H1 (cell line): ENCODE data around the gene GPRASP1. TPM values are rescaled to one million over a fixed set of nuclear protein-coding genes. Genes with fewer than 3 reads are reported as not detected.

Source experiments
- CTBP2 ChIP-seq: IDR thresholded peaks from 2 replicates; pipeline ENCODE4 v1.7.0; 2011; ENCODE audit warnings: borderline replicate concordance, mild to moderate bottlenecking, moderate library complexity, mixed read lengths, low read length; ENCODE audit not compliant: insufficient read depth, insufficient read length
- HDAC2 ChIP-seq, 2 experiments: fragments of 300-600 bp in 1 of 2; sonication (generic) in 1 of 2; IDR thresholded peaks; 2 replicates each; pipeline ENCODE4 v1.6.1; 2011 to 2012; ENCODE audit warnings: low read depth in 2 of 2, low read length in 2 of 2, mild to moderate bottlenecking in 2 of 2, moderate library complexity in 2 of 2, borderline replicate concordance in 1 of 2, inconsistent platforms in 1 of 2
- MAX ChIP-seq: IDR thresholded peaks from 2 replicates; pipeline ENCODE4 v1.6.1; 2012; ENCODE audit warnings: inconsistent platforms
- RFX5 ChIP-seq: IDR thresholded peaks from 2 replicates; pipeline ENCODE4 v1.6.1; 2011; ENCODE audit warnings: low read depth, low read length, improper control_type of control experiment, borderline replicate concordance
- SIN3A ChIP-seq, 2 experiments: IDR thresholded peaks in 1 of 2; conservative IDR thresholded peaks in 1 of 2; 2 replicates each; pipeline ENCODE4 v1.6.1; 2011 to 2012; ENCODE audit warnings: low read length in 2 of 2, improper control_type of control experiment in 1 of 2, low read depth in 1 of 2, mild to moderate bottlenecking in 1 of 2
- TAF7 ChIP-seq: optimal IDR thresholded peaks from 2 replicates; pipeline ENCODE3; 2011; ENCODE audit warnings: low read depth, mild to moderate bottlenecking, inconsistent platforms, low read length, moderate library complexity, borderline replicate concordance
- TBP ChIP-seq: IDR thresholded peaks from 2 replicates; pipeline ENCODE4 v1.6.1; 2011; ENCODE audit warnings: low read depth, low read length, improper control_type of control experiment
- polyA plus RNA-seq, 7 experiments: library from polyadenylated mRNA; depleted of rRNA in 3 of 7; stranded (reverse) in 5 of 7; unstranded in 2 of 7; fragments of >200 nt in 5 of 7; fragments of 200-250 nt in 2 of 7; gene quantifications; 1 replicate in 5 of 7; 2 replicates in 1 of 7; 4 replicates in 1 of 7; pipeline versions ENCODE4 v1.2.1 to v1.2.3, GENCODE V29; 2011 to 2013; ENCODE audit warnings: missing spikeins in 2 of 7, mixed read lengths in 2 of 7
- total RNA-seq: library from RNA; stranded (reverse); fragmentation: NEBNext Ultra II Directional; extraction: Animal tissue kit (Norgen Biotek cat#: 25700); gene quantifications from 2 replicates; pipeline ENCODE4 v1.2.1, GENCODE V29; 2021
- TF ChIP-seq, protein P1 (sequence below): fragments of 300-600 bp; sonication (generic); IDR thresholded peaks from 2 replicates; pipeline ENCODE4 v1.7.1; 2012; ENCODE audit warnings: low read length, moderate library complexity, mild to moderate bottlenecking, inconsistent platforms; ENCODE audit not compliant: insufficient replicate concordance

GPRASP1 gene
- total and polyA plus RNA-seq, 2 of the 8 experiments (the other 6 are each of a cell fraction or from before 2014, with no cell fraction given), result 0.65 to 2.0 TPM

DNA sequence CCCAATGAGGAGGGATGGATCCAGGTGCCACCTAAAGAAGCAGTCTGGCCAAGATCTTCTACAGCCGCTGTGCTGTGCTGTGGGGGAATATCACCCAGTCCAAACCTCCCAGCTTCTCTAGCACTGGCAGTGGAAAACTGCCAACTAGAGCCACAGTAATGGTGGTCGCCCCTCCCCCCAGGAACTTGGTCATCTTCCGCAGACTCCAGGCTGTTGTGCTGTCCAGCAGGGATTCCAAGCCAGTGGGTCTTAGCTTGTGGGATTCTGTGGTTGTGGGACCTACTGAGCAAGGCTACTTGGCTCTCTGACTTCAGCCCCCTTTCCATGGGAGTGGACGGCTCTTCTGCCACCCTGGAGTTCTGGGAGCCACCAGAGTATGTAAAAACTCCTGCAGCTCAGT lies 18.2 kb downstream of the GPRASP1 start (continued):
- TF ChIP-seq, protein P1, sequence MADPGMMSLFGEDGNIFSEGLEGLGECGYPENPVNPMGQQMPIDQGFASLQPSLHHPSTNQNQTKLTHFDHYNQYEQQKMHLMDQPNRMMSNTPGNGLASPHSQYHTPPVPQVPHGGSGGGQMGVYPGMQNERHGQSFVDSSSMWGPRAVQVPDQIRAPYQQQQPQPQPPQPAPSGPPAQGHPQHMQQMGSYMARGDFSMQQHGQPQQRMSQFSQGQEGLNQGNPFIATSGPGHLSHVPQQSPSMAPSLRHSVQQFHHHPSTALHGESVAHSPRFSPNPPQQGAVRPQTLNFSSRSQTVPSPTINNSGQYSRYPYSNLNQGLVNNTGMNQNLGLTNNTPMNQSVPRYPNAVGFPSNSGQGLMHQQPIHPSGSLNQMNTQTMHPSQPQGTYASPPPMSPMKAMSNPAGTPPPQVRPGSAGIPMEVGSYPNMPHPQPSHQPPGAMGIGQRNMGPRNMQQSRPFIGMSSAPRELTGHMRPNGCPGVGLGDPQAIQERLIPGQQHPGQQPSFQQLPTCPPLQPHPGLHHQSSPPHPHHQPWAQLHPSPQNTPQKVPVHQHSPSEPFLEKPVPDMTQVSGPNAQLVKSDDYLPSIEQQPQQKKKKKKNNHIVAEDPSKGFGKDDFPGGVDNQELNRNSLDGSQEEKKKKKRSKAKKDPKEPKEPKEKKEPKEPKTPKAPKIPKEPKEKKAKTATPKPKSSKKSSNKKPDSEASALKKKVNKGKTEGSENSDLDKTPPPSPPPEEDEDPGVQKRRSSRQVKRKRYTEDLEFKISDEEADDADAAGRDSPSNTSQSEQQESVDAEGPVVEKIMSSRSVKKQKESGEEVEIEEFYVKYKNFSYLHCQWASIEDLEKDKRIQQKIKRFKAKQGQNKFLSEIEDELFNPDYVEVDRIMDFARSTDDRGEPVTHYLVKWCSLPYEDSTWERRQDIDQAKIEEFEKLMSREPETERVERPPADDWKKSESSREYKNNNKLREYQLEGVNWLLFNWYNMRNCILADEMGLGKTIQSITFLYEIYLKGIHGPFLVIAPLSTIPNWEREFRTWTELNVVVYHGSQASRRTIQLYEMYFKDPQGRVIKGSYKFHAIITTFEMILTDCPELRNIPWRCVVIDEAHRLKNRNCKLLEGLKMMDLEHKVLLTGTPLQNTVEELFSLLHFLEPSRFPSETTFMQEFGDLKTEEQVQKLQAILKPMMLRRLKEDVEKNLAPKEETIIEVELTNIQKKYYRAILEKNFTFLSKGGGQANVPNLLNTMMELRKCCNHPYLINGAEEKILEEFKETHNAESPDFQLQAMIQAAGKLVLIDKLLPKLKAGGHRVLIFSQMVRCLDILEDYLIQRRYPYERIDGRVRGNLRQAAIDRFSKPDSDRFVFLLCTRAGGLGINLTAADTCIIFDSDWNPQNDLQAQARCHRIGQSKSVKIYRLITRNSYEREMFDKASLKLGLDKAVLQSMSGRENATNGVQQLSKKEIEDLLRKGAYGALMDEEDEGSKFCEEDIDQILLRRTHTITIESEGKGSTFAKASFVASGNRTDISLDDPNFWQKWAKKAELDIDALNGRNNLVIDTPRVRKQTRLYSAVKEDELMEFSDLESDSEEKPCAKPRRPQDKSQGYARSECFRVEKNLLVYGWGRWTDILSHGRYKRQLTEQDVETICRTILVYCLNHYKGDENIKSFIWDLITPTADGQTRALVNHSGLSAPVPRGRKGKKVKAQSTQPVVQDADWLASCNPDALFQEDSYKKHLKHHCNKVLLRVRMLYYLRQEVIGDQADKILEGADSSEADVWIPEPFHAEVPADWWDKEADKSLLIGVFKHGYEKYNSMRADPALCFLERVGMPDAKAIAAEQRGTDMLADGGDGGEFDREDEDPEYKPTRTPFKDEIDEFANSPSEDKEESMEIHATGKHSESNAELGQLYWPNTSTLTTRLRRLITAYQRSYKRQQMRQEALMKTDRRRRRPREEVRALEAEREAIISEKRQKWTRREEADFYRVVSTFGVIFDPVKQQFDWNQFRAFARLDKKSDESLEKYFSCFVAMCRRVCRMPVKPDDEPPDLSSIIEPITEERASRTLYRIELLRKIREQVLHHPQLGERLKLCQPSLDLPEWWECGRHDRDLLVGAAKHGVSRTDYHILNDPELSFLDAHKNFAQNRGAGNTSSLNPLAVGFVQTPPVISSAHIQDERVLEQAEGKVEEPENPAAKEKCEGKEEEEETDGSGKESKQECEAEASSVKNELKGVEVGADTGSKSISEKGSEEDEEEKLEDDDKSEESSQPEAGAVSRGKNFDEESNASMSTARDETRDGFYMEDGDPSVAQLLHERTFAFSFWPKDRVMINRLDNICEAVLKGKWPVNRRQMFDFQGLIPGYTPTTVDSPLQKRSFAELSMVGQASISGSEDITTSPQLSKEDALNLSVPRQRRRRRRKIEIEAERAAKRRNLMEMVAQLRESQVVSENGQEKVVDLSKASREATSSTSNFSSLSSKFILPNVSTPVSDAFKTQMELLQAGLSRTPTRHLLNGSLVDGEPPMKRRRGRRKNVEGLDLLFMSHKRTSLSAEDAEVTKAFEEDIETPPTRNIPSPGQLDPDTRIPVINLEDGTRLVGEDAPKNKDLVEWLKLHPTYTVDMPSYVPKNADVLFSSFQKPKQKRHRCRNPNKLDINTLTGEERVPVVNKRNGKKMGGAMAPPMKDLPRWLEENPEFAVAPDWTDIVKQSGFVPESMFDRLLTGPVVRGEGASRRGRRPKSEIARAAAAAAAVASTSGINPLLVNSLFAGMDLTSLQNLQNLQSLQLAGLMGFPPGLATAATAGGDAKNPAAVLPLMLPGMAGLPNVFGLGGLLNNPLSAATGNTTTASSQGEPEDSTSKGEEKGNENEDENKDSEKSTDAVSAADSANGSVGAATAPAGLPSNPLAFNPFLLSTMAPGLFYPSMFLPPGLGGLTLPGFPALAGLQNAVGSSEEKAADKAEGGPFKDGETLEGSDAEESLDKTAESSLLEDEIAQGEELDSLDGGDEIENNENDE, result no peak
- TF ChIP-seq CTBP2 (no peak), TBP (no peak), HDAC2 (IDR thresholded peaks at IDR 0.05; ENCODE audit: borderline replicate concordance in 1 of 2, low read depth in 2 of 2, low read length in 2 of 2) (no peak), SIN3A (conservative IDR thresholded peaks at IDR 0.05 in 1 of 2, IDR thresholded peaks at IDR 0.05 in 1 of 2; ENCODE audit: low read depth in 1 of 2, low read length in 2 of 2) (no peak), MAX (no peak), TAF7 (no peak), RFX5 (no peak)
